NCI-H146 treated with DMSO at 0.1 percent for 48 hours (cell line): ENCODE measurements around the gene PPA1.
"Not testable (repeated sequence)": the region's sequence is repeated elsewhere in the genome, so short reads cannot be mapped to it uniquely, and the experiment has no call there.

Source experiments
- DNase-seq: peaks from one replicate; lab custom pipeline; 2025; ENCODE audit not compliant: unreplicated experiment; lab: John Stamatoyannopoulos, UW

Gene PPA1

GRCh38 chr10:70255329-70256299, 22.4 kb upstream of the PPA1 start:
- DNase-seq, result no peak

GRCh38 chr10:70254778-70255328, 21.6 kb upstream of the PPA1 start:
- DNase-seq, result no peak

DNA sequence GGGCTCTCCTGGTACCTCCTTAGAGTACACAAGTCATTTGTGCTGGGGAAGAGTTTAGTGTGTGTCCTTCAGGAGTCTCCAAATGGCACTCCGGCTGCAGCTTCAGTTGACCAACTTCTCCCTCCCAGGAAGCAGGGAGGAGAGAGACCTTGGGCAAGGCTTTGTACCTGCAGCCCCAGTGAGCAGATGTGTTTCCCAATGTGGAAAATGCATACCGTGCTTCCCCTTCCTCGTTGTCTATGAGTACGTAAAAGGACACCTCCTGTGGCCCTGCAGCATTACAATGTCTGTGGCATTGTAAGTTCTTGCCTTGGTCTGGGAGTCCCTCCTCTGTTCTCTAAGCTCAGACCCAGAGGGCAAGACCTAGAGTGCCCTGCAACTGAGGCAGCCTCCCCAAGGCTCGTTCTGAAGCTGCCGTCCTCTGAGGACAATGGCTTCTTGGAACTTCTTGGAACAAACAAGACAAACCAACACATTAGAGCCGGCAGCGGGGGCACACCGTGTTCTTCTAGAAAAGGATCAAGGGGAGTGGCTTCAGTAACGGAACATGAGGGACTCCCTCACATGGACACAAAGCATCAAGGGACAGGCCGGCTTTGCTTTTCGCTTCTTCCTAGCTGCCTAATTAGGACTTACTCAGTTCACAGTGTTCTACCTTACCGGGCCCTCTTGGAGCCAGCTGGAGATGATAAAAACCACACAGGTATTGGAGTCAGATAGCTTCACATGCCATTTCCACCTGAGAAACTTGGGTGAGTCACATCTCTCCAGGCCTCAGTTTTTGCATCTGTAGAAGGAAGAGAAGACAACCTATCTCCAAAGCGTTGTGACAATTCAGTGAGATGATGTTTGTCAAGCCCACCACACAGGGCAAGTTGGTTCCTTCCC, 20.9 kb upstream of the PPA1 start:
- no peak for DNase-seq

DNA sequence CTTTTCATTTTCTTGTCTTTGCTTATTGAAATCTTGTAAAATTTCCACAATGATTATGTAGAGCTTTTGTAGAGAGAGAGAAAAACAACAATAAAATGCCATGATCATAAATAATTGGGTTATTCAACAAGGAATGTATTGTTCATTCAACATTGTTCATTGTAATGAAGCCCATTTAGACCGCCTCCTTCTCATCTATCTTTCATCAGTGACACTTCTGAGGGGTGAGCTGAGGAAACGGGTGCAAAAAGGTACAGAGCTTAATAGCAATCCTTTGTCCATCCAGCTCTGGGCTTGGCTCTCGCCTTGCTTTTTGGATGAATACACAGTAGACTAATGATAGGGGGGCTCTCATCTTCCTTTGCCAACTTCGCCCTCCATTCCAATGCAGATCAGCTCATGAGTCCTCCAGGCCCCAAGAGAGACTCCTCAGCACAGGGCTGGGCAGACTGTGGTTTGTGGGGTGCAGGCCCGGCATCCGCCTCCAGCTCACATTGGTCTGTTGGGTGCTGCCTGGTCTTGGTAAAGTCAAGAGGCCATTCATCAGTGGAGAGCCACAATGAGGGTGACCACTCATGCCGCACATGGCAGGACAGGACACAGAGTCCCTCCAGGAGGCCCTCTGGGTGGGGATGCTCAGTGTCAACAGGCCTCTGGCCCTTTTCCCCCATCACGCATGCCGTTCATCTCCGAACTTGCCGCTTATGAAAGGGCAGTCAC, 17.9 kb upstream of the PPA1 start:
- no peak for DNase-seq

GRCh38 chr10:70247360-70247759, 14.1 kb upstream of the PPA1 start:
- DNase-seq, result peak; percentile 5

GRCh38 chr10:70241081-70241480, 7.9 kb upstream of the PPA1 start:
- DNase-seq, result no peak

DNA sequence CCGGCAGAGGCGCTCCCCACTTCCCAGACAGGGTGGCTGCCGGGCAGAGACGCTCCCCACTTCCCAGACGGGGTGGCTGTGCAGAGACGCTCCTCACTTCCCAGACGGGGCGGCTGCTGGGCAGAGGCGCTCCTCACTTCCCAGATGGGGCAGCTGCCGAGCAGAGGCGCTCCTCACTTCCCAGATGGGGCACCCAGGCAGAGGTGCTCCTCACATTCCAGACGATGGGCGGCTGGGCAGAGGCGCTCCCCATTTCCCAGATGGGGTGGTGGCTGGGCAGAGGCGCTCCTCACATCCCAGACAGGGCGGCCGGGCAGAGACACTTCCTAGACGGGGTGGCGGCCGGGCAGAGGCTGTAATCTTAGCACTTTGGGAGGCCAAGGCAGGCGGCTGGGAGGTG, 6.8 kb upstream of the PPA1 start:
- not testable (repeated sequence) for DNase-seq

- DNase-seq, result not testable (repeated sequence)
Observed at GRCh38 chr10:70239077-70239976, 6.1 kb upstream of the PPA1 start.

- not testable (repeated sequence) for DNase-seq
Observed at GRCh38 chr10:70237958-70238536, 4.8 kb upstream of the PPA1 start.

DNA sequence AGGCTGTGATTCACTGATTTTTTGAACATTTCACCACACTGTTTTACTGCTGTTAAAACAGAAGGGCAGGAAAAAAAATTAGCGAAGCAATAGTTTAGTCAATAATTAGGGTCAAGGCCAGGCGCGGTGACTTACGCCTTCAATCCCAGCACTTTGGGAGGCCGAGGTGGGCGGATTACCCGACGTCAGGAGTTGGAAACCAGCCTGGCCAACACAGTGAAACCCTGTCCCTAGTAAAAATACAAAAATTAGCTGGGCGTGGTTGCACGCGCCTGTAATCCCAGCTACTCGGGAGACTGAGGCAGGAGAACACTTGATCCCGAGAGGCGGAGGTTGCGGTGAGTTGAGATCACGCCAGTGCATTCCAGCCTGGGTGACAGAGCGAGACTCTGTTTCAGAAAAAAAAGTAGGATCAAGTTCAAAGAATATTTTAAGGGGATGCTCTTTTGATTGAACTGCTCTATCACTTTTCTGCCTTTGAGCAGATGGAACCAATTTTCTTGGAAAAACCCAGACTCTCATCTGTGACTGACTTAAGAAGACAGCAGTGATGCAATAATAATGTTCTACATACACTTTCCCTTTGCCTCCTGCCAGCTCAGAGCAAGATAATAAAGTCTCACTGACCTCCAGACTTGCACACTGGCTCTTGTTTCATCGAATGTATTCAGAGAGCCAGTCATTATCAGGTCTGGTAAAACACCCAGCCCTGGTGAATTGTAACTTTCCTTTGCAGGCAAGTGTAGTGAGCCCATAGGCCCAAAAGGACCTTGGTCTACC, 1.6 kb upstream of the PPA1 start:
- no peak for DNase-seq

DNA sequence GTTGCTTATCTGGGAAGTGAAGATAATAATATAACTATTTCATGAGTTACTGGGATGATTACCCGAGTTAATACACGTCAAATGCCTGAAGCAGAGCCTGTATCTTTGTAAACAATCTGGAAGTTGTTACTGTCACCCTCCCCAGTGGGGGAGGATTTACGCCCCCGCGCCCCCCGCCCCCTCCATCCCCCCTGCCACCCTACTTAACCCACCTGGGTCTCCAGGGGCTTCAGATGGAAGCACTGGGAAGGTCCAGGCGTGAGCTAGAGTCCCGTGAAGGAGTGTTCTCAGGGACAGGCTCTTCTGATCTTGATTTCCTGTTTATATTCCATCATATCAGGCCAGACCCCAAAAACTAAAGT, 691 bp upstream of the PPA1 start:
- no peak for DNase-seq

DNA sequence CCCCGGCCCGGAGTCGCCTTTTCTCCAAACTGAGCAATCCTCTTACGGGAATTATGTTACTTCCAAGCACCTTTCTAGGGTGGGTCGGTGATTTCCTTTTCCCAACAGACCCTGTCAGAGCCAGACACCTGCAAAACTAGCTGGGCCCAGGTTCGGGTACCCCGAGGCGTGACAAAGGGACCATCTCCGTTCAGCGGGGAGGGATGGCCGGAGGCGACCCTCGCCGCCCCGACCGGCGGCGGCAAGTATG, 445 bp downstream of the PPA1 start:
- no peak for DNase-seq

- peak; percentile 33 for DNase-seq
Observed at GRCh38 chr10:70232155-70232858, 922 bp downstream of the PPA1 start.

- peak; percentile 7 for DNase-seq
Observed at GRCh38 chr10:70228491-70228890, 4.7 kb downstream of the PPA1 start.

- DNase-seq, result no peak
Observed at GRCh38 chr10:70227548-70228320, 5.5 kb downstream of the PPA1 start.

DNA sequence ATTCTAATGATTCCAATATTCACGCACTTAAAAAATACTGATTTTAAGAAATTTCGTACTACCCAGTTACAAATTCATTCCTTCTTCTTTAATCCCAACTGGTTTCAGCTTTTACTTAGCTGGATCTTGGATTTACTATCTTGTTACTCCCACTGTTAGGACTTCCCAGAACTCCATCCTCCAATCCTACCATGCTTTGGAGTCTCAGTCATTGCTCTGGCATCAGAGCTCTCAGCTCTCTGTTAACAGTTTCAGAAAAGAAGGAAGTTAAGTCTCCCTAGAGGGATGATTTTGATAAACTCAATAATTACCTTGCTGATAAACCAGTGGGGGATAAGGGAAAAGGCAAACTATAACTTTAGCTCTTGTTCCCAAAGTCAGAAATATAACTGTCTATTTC, 9.5 kb downstream of the PPA1 start:
- DNase-seq, result no peak

- DNase-seq, result not testable (repeated sequence)
Observed at GRCh38 chr10:70222811-70223447, 10.3 kb downstream of the PPA1 start.
